ENCODE measurements around the gene SERPINE1. TPM values are rescaled to one million over a fixed set of nuclear protein-coding genes. Genes with fewer than 3 reads are reported as not detected.
"Not testable (repeated sequence)": the region's sequence is repeated elsewhere in the genome, so short reads cannot be mapped to it uniquely, and the experiment has no call there.

Gene SERPINE1
- total RNA-seq, 2 donors from 2014 or later: 3.7 to 24.4 TPM

DNA sequence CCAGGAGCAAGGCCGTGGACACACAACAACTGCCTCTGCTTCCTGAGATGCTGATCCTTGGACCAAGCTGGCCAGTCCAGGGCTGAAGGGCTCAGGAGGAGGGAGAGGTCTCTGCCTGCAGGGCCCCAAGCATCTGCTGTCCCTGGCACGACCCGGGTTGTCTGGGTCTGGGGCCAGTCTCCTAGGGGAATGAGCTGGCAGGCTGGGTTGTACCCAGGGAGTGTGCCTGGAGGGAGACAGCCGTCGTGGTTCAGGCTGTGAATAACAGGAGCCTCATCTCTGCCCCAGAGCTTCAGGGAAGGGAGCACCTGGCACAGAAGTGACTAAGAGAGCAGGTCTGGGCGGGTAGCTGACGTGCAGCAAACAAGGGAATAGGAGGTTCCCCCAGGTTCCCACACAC lies 17.9 kb upstream of the SERPINE1 start:
- 36% methylated on average over 7 of the region's 7 CpGs for WGBS
- intact Hi-C loops (cut with DNase I): no loop called here
- no peaks in the 10 kb centered on the region for H3K9me3 ChIP-seq
- H3K27ac ChIP-seq: no peak overlapping the region
- TF ChIP-seq, protein P1, sequence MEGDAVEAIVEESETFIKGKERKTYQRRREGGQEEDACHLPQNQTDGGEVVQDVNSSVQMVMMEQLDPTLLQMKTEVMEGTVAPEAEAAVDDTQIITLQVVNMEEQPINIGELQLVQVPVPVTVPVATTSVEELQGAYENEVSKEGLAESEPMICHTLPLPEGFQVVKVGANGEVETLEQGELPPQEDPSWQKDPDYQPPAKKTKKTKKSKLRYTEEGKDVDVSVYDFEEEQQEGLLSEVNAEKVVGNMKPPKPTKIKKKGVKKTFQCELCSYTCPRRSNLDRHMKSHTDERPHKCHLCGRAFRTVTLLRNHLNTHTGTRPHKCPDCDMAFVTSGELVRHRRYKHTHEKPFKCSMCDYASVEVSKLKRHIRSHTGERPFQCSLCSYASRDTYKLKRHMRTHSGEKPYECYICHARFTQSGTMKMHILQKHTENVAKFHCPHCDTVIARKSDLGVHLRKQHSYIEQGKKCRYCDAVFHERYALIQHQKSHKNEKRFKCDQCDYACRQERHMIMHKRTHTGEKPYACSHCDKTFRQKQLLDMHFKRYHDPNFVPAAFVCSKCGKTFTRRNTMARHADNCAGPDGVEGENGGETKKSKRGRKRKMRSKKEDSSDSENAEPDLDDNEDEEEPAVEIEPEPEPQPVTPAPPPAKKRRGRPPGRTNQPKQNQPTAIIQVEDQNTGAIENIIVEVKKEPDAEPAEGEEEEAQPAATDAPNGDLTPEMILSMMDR (IDR thresholded peaks at IDR 0.05): no peak
- TF ChIP-seq POLR2AphosphoS5 (IDR thresholded peaks at IDR 0.05): no peak
- no peak for TF ChIP-seq POLR2A (IDR thresholded peaks at IDR 0.05)
- no peak for DNase-seq (ENCODE audit: low spot score)
- no peaks in the 10 kb centered on the region for H3K4me1 ChIP-seq (replicated peaks)
- H3K27me3 ChIP-seq (replicated peaks; ENCODE audit: insufficient read depth): no peaks in the 10 kb centered on the region
- no peak overlapping the region for H3K4me3 ChIP-seq
- no peaks in the 10 kb centered on the region for H3K36me3 ChIP-seq

DNA sequence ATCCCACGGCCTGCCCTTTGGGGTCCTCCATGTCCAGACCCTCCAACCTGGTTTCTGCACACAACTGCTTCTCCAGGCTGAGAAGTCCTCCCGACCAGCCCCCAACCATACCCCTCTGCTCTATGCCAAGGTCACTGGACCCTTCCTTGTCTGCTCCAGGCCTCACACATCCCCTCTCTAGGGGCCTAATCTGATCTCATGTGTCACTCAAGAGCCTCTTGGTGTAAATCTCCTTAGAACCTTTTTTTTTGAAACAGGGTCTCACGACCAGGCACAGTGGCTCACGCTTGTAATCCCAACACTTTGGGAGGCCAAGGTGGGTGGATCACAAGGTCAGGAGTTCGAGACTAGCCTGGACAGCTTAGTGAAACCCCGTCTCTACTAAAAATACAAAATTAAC lies 17.5 kb upstream of the SERPINE1 start:
- WGBS: 85% methylated on average over 6 of the region's 6 CpGs
- intact Hi-C loops (cut with DNase I): no loop called here
- H3K36me3 ChIP-seq: no peaks in the 10 kb centered on the region
- no peaks in the 10 kb centered on the region for H3K9me3 ChIP-seq
- no peak for DNase-seq (ENCODE audit: low spot score)
- TF ChIP-seq POLR2A (IDR thresholded peaks at IDR 0.05) (no peak), POLR2AphosphoS5 (IDR thresholded peaks at IDR 0.05) (no peak)
- TF ChIP-seq, protein P1 (IDR thresholded peaks at IDR 0.05): no peak
- no peaks in the 10 kb centered on the region for H3K4me1 ChIP-seq (replicated peaks)
- no peak overlapping the region for H3K27ac ChIP-seq
- H3K27me3 ChIP-seq (replicated peaks; ENCODE audit: insufficient read depth): no peaks in the 10 kb centered on the region
- H3K4me3 ChIP-seq: no peak overlapping the region

DNA sequence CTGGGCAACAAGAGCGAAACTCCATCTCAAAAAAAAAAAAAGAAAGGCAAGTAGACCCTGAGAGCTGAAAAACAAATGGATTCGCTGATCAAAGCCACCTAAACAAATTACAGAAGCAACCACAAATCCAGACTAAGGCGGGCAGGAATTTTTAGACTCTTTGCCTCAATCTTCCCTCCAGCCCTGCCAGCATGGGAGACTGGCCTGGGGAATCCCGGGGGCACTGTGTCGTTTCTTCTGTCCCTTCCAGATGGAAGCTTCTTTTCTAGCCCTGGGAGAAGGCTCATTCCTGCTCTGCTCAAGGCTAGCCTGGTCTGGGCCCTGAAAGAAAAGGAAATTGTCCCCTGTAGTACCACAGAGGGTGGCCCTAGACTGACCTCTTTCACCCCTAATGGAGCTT lies 15.6 kb upstream of the SERPINE1 start:
- TF ChIP-seq POLR2A (IDR thresholded peaks at IDR 0.05) (no peak), POLR2AphosphoS5 (IDR thresholded peaks at IDR 0.05) (no peak)
- TF ChIP-seq, protein P1 (IDR thresholded peaks at IDR 0.05): no peak
- 83% methylated on average over 5 of the region's 5 CpGs for WGBS
- intact Hi-C loops (cut with DNase I): no loop called here

DNA sequence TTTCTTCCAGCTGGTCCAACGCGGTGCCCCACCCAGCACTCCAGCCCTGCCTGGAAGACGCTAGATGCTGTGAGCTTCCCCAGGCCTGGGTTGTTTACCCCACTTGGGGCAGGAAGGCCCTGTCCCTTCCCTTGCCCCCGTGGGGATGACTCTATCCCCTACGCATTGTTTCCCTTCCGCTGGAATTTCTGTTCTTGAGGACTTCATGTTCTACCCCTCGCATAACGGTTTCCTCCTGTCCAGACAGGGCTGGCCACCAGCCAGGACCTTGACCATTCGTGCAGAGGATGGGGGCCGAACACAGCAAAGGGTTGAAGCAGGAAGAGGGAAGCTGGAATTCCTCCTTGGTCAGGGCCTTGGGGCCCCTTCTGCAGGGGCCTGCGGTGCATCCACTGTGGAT lies 14.7 kb upstream of the SERPINE1 start:
- Histone ChIP-seq H3K27ac (peak overlapping the region; percentile 42 to 74), H3K27me3 (replicated peaks; ENCODE audit: insufficient read depth) (no peaks in the 10 kb centered on the region), H3K36me3 (no peaks in the 10 kb centered on the region), H3K4me1 (replicated peaks) (no peaks in the 10 kb centered on the region), H3K9me3 (no peaks in the 10 kb centered on the region), H3K4me3 (no peak overlapping the region)
- WGBS: 62% methylated on average over 11 of the region's 11 CpGs
- no peak for DNase-seq (ENCODE audit: low spot score)
- intact Hi-C loops (cut with DNase I): no loop called here
- TF ChIP-seq POLR2AphosphoS5 (IDR thresholded peaks at IDR 0.05): peak; percentile 89
- TF ChIP-seq, protein P1 (IDR thresholded peaks at IDR 0.05): no peak

More for the DNA sequence above, 15.6 kb upstream of the SERPINE1 start:
- no peak for DNase-seq (ENCODE audit: low spot score)
- Histone ChIP-seq H3K27me3 (replicated peaks; ENCODE audit: insufficient read depth) (no peaks in the 10 kb centered on the region), H3K36me3 (no peaks in the 10 kb centered on the region), H3K9me3 (no peaks in the 10 kb centered on the region), H3K4me1 (replicated peaks) (no peaks in the 10 kb centered on the region), H3K4me3 (no peak overlapping the region), H3K27ac (peak overlapping the region; percentile 42 to 74)

DNA sequence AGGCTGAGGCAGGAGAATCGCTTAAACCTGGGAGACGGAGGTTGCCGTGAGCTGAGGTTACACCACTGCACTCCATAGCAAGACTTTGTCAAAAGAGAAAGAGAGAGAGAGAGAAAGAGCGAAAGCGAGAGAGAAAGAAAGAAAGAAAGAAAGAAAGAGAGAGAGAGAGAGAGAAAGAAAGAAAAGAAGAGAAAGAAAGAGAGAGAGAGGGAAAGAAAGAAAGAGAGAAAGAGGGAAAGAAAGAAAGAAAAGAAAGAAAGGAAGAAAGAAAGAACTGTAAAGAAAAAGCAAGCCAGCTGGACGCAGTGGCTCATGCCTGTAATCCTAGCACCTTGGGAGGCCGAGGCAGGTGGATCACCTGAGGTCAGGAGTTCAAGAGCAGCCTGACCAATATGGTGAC lies 13.8 kb upstream of the SERPINE1 start:
- WGBS: 97% methylated on average over 7 of the region's 7 CpGs
- H3K4me3 ChIP-seq; H3K36me3 ChIP-seq; H3K9me3 ChIP-seq; H3K27me3 ChIP-seq (replicated peaks; ENCODE audit: insufficient read depth); H3K4me1 ChIP-seq (replicated peaks); intact Hi-C loops (cut with DNase I); DNase-seq (ENCODE audit: low spot score): not testable (repeated sequence)
- peak overlapping the region in 1 of 2 donors; percentile 74 for H3K27ac ChIP-seq

All from prostate gland (tissue), 2 donors.